Neural cell (in vitro differentiated cells): Measurements from ENCODE around the gene PADI6. TPM values are rescaled to one million over a fixed set of nuclear protein-coding genes. Genes with fewer than 3 reads are reported as not detected.

ENCODE experiments used
- H2AFZ ChIP-seq: fragments of 200-600, 300-800 bp; sonication (generic), shearing (Covaris generic); 2 replicates; pipeline ENCODE4 v1.6.0; 2014; ENCODE audit warnings: low read depth, mild to moderate bottlenecking, antibody characterized with exemption, low read length, moderate library complexity
- H3F3A ChIP-seq: fragments of 200-600 bp; shearing (Covaris generic); 2 replicates; pipeline ENCODE4 v1.6.1; 2016; ENCODE audit warnings: mild to moderate bottlenecking, moderate library complexity, mixed read lengths, antibody characterized with exemption, low read length; ENCODE audit not compliant: insufficient read depth, poor library complexity, severe bottlenecking
- H3K27ac ChIP-seq: fragments of 200-600, 300-800 bp; sonication (generic), shearing (Covaris generic); 2 replicates; pipeline ENCODE4 v1.5.1; 2014; ENCODE audit warnings: mild to moderate bottlenecking, low read length, moderate library complexity
- H3K27me3 ChIP-seq: fragments of 300-800, 200-600 bp; sonication (generic), shearing (Covaris generic); 2 replicates; pipeline ENCODE4 v1.6.0; 2014; ENCODE audit warnings: mild to moderate bottlenecking, low read depth, low read length, moderate library complexity; ENCODE audit not compliant: insufficient read depth
- H3K36me3 ChIP-seq: fragments of 300-800, 200-600 bp; sonication (generic), shearing (Covaris generic); 2 replicates; pipeline ENCODE4 v1.5.1; 2014; ENCODE audit warnings: mild to moderate bottlenecking, antibody characterized with exemption, low read length, moderate library complexity; ENCODE audit not compliant: insufficient read depth
- H3K4me2 ChIP-seq: fragments of 300-800, 200-600 bp; sonication (generic), shearing (Covaris generic); 2 replicates; pipeline ENCODE4 v1.6.0; 2014; ENCODE audit warnings: mild to moderate bottlenecking, low read length
- H3K4me3 ChIP-seq: fragments of 300-800, 200-600 bp; sonication (generic), shearing (Covaris generic); 2 replicates; pipeline ENCODE4 v1.5.1; 2014; ENCODE audit warnings: mild to moderate bottlenecking, low read length, moderate library complexity
- H3K79me2 ChIP-seq: fragments of 200-600 bp; shearing (Covaris generic); replicated peaks from 2 replicates; pipeline ENCODE4 v1.6.0; 2014; ENCODE audit warnings: mild to moderate bottlenecking, low read length, moderate library complexity; ENCODE audit not compliant: insufficient read depth
- H3K9ac ChIP-seq: fragments of 300-800, 200-600 bp; sonication (generic), shearing (Covaris generic); 2 replicates; pipeline ENCODE4 v1.6.1; 2016; ENCODE audit warnings: mild to moderate bottlenecking, low read length, mixed read lengths
- H3K9me2 ChIP-seq: fragments of 200-600 bp; shearing (Covaris generic); 2 replicates; pipeline ENCODE4 v1.6.1; 2016; ENCODE audit warnings: mild to moderate bottlenecking, low read length, mixed read lengths; ENCODE audit not compliant: insufficient read depth
- H3K9me3 ChIP-seq: fragments of 200-600, 300-800 bp; sonication (generic), shearing (Covaris generic); 2 replicates; pipeline ENCODE4 v1.6.1; 2016; ENCODE audit warnings: mild to moderate bottlenecking, mixed run types, low read length, moderate library complexity, mixed read lengths
- H4K20me1 ChIP-seq: fragments of 200-600 bp; shearing (Covaris generic); 2 replicates; pipeline ENCODE4 v1.6.1; 2016; ENCODE audit warnings: mild to moderate bottlenecking, mixed run types; ENCODE audit not compliant: insufficient read depth
- CTCF ChIP-seq: fragments of 450-650 bp; IDR thresholded peaks from 2 replicates; pipeline ENCODE4 v1.5.1; 2014; ENCODE audit warnings: antibody characterized with exemption, mild to moderate bottlenecking, moderate library complexity; ENCODE audit not compliant: poor library complexity, severe bottlenecking
- EP300 ChIP-seq: fragments of 450-650 bp; conservative IDR thresholded peaks from 2 replicates; pipeline ENCODE4 v1.6.1; 2014; ENCODE audit warnings: antibody characterized with exemption, mild to moderate bottlenecking, moderate library complexity; ENCODE audit not compliant: poor library complexity, severe bottlenecking
- EZH2 ChIP-seq: fragments of 200-600, 300-800 bp; shearing (Covaris generic), sonication (generic); IDR thresholded peaks from 2 replicates; pipeline ENCODE4 v1.6.1; 2014; ENCODE audit warnings: antibody characterized with exemption, low read length, borderline replicate concordance, mild to moderate bottlenecking; ENCODE audit not compliant: insufficient read depth, poor library complexity, severe bottlenecking
- MXI1 ChIP-seq: fragments of 450-650 bp; conservative IDR thresholded peaks from 2 replicates; pipeline ENCODE4 v1.6.1; 2014; ENCODE audit warnings: antibody characterized with exemption, mild to moderate bottlenecking; ENCODE audit not compliant: poor library complexity, severe bottlenecking
- POLR2AphosphoS5 ChIP-seq: IDR thresholded peaks from 2 replicates; pipeline ENCODE4 v1.6.1; 2012
- RAD21 ChIP-seq: fragments of 450-650 bp; conservative IDR thresholded peaks from 2 replicates; pipeline ENCODE4 v1.6.1; 2014; ENCODE audit warnings: antibody characterized with exemption, mild to moderate bottlenecking, moderate library complexity
- REST ChIP-seq: IDR thresholded peaks from 2 replicates; pipeline ENCODE4 v1.6.1; 2012; ENCODE audit warnings: borderline replicate concordance
- SMC3 ChIP-seq: fragments of 450-650 bp; conservative IDR thresholded peaks from 2 replicates; pipeline ENCODE4 v1.6.1; 2014; ENCODE audit warnings: antibody characterized with exemption, mild to moderate bottlenecking, moderate library complexity; ENCODE audit not compliant: poor library complexity
- TAF1 ChIP-seq: IDR thresholded peaks from 2 replicates; pipeline ENCODE4 v1.6.1; 2012; ENCODE audit warnings: low read depth
- polyA plus RNA-seq: library from polyadenylated mRNA; depleted of rRNA; stranded (reverse); fragments of >200 nt; gene quantifications from 2 replicates; pipeline ENCODE4 v1.2.3, GENCODE V29; 2014

The PADI6 gene
- polyA plus RNA-seq, 1 donor from 2014 or later, result not detected

GRCh38 chr1:17400725-17401341, 28.8 kb downstream of the PADI6 start:
- no peak overlapping the region for H3K4me3 ChIP-seq
- H3K9ac ChIP-seq, result no peak overlapping the region
- H3F3A ChIP-seq, result no peaks in the 10 kb centered on the region
- TF ChIP-seq RAD21, result no peak
- TF ChIP-seq CTCF, result no peak
- TF ChIP-seq MXI1, result no peak
- no peak for TF ChIP-seq EZH2
- no peak for TF ChIP-seq POLR2AphosphoS5
- TF ChIP-seq TAF1, result no peak
- no peak for TF ChIP-seq EP300
- TF ChIP-seq REST, result no peak
- TF ChIP-seq SMC3, result no peak
- no peaks in the 10 kb centered on the region for H3K36me3 ChIP-seq
- no peaks in the 10 kb centered on the region for H3K27me3 ChIP-seq
- H3K9me3 ChIP-seq, result no peaks in the 10 kb centered on the region
- H3K9me2 ChIP-seq, result no peaks in the 10 kb centered on the region
- no peak overlapping the region for H3K4me2 ChIP-seq
- no peak overlapping the region for H3K27ac ChIP-seq
- H3K79me2 ChIP-seq, result no peaks in the 10 kb centered on the region
- H2AFZ ChIP-seq, result no peak overlapping the region
- no peaks in the 10 kb centered on the region for H4K20me1 ChIP-seq

- Histone ChIP-seq H2AFZ (no peak overlapping the region), H3K4me2 (no peak overlapping the region), H3K79me2 (no peaks in the 10 kb centered on the region), H4K20me1 (no peaks in the 10 kb centered on the region), H3F3A (no peaks in the 10 kb centered on the region), H3K27ac (no peak overlapping the region), H3K36me3 (no peaks in the 10 kb centered on the region), H3K9me3 (no peaks in the 10 kb centered on the region), H3K9ac (no peak overlapping the region), H3K4me3 (no peak overlapping the region), H3K9me2 (no peaks in the 10 kb centered on the region), H3K27me3 (no peaks in the 10 kb centered on the region)
- TF ChIP-seq EZH2 (no peak), REST (no peak), POLR2AphosphoS5 (no peak), RAD21 (no peak), SMC3 (no peak), TAF1 (no peak), MXI1 (no peak), EP300 (no peak), CTCF (no peak)
Measured at GRCh38 chr1:17401841-17402240, 29.8 kb downstream of the PADI6 start.
